ENCODE results near the gene ZC3H7B. TPM values are rescaled to one million over a fixed set of nuclear protein-coding genes. Genes with fewer than 3 reads are reported as not detected.
"Not testable (repeated sequence)": the region's sequence is repeated elsewhere in the genome, so short reads cannot be mapped to it uniquely, and the experiment has no call there.

The ZC3H7B gene
- polyA plus RNA-seq, 4 donors = 14.6 to 53.5 (median 33.4) TPM

DNA sequence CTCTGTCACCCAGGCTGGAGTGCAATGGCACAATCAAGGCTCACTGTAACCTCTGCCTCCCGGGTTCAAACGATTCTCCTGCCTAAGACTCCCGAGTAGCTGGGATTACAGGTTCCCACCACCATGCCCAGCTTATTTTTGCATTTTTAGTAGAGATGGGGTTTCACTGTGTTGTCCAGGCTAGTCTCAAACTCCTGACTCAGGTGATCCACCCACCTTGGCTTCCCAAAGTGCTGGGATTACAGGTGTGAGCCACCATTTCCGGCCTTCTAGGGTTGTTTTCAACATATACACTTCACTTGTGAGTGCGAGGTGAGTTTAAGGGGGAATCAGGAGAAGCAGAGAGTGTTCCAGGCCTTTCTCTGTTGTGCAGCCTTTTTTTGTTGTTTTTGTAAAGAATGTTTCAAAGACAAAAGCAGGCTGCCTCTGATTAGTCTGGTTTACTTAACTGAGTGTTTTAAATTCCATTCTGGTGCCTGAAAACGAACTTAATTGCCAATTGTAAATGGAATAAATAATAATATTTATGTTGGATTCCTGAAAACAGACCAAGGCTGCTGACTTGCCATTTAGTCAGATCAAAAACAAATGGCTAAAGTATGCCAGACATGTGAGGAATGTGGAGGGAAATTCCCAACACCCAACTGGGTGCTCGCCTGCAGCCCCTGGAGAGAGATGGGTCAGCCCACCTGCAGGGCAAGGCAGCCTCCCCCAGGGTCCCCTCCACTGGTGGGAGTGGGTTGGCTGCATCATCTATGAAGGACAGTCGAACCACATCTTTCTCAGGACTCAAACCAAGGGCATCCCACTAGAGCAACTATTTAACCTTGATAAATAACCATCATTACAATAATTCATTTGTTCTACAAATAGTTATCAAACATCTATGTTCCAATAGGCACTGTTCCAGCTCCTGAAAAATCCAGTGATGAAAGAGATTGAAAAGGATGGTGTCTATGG, 10.8 kb upstream of the ZC3H7B start:
- no peak overlapping the region for H3K4me3 ChIP-seq (ENCODE audit: low read depth in 1 of 3, low read length in 3 of 3)
- FAIRE-seq (no peak), DNase-seq (no peak)
- H3K4me1 ChIP-seq (ENCODE audit: control insufficient read depth in 3 of 3, insufficient read depth in 2 of 3, low read depth in 1 of 3, low read length in 2 of 3) = peaks cover 0 to 12% (median 3%) of the 10 kb centered on the region in 3 donors
- H3K36me3 ChIP-seq (ENCODE audit: control insufficient read depth in 3 of 3, insufficient read depth in 2 of 3, low read depth in 1 of 3, low read length in 3 of 3) = no peaks in the 10 kb centered on the region
- WGBS, 3 donors = 71 to 89% (median 85%) methylated on average over 8 of the region's 8 CpGs
- H3K27me3 ChIP-seq (ENCODE audit: control insufficient read depth in 3 of 3, insufficient read depth in 3 of 3, low read length in 3 of 3) = no peaks in the 10 kb centered on the region
- H3K27ac ChIP-seq (ENCODE audit: low read depth in 1 of 3, low read length in 2 of 3) = peak overlapping the region in 1 of 3 donors; percentile 31
- H3K9me3 ChIP-seq (ENCODE audit: control insufficient read depth in 2 of 2, insufficient read depth in 1 of 2, low read depth in 1 of 2, low read length in 1 of 2) = no peaks in the 10 kb centered on the region

GRCh38 chr22:41294816-41295215, 6.5 kb upstream of the ZC3H7B start:
- not testable (repeated sequence) for FAIRE-seq; DNase-seq; H3K9me3 ChIP-seq (ENCODE audit: control insufficient read depth in 2 of 2, insufficient read depth in 1 of 2, low read depth in 1 of 2, low read length in 1 of 2); H3K27ac ChIP-seq (ENCODE audit: low read depth in 1 of 3, low read length in 2 of 3); H3K4me3 ChIP-seq (ENCODE audit: low read depth in 1 of 3, low read length in 3 of 3); H3K36me3 ChIP-seq (ENCODE audit: control insufficient read depth in 3 of 3, insufficient read depth in 2 of 3, low read depth in 1 of 3, low read length in 3 of 3); H3K4me1 ChIP-seq (ENCODE audit: control insufficient read depth in 3 of 3, insufficient read depth in 2 of 3, low read depth in 1 of 3, low read length in 2 of 3); H3K27me3 ChIP-seq (ENCODE audit: control insufficient read depth in 3 of 3, insufficient read depth in 3 of 3, low read length in 3 of 3)
- 79 to 100% methylated on average over 2 to 19 of the region's 28 CpGs; no CpG with 5 or more reads in 1 of the 3 donors for WGBS, 3 donors

- Histone ChIP-seq H3K4me3 (ENCODE audit: low read depth in 1 of 3, low read length in 3 of 3) (no peak overlapping the region), H3K27ac (ENCODE audit: low read depth in 1 of 3, low read length in 2 of 3) (no peak overlapping the region), H3K9me3 (ENCODE audit: control insufficient read depth in 2 of 2, insufficient read depth in 1 of 2, low read depth in 1 of 2, low read length in 1 of 2) (peaks cover 0 to 4% of the 10 kb centered on the region in 2 donors), H3K27me3 (ENCODE audit: control insufficient read depth in 3 of 3, insufficient read depth in 3 of 3, low read length in 3 of 3) (no peaks in the 10 kb centered on the region), H3K4me1 (ENCODE audit: control insufficient read depth in 3 of 3, insufficient read depth in 2 of 3, low read depth in 1 of 3, low read length in 2 of 3) (peaks cover 0 to 6% (median 4%) of the 10 kb centered on the region in 3 donors), H3K36me3 (ENCODE audit: control insufficient read depth in 3 of 3, insufficient read depth in 2 of 3, low read depth in 1 of 3, low read length in 3 of 3) (no peaks in the 10 kb centered on the region)
- FAIRE-seq (no peak), DNase-seq (no peak)
- 87 to 92% (median 89%) methylated on average over 9 of the region's 9 CpGs for WGBS, 3 donors
Observed at GRCh38 chr22:41296826-41297667, 4.3 kb upstream of the ZC3H7B start.

DNA sequence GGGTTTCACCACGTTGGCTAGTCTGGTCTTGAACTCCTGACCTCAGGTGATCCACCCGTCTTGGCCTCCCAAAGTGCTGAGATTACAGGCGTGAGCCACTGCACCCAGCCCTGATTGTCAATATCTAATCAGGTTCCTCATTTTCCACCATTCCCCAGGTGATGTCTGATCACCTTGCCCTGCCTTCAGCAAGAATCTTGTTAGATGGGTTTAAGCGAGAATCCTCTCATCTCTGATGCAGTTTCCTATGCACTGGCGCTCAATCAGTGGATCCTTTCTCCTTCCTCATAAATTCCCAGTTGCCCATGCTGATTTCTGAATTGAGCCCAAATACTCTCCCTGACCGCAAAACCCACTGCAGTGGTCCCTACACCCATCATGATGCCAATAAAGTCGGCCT, 664 bp upstream of the ZC3H7B start:
- Histone ChIP-seq H3K27me3 (ENCODE audit: control insufficient read depth in 3 of 3, insufficient read depth in 3 of 3, low read length in 3 of 3) (no peaks in the 10 kb centered on the region), H3K27ac (ENCODE audit: low read depth in 1 of 3, low read length in 2 of 3) (peak overlapping the region in 2 of 3 donors; percentile 62 to 76), H3K36me3 (ENCODE audit: control insufficient read depth in 3 of 3, insufficient read depth in 2 of 3, low read depth in 1 of 3, low read length in 3 of 3) (peaks cover 0 to 11% (median 0%) of the 10 kb centered on the region in 3 donors), H3K4me1 (ENCODE audit: control insufficient read depth in 3 of 3, insufficient read depth in 2 of 3, low read depth in 1 of 3, low read length in 2 of 3) (peaks cover 6 to 22% (median 11%) of the 10 kb centered on the region in 3 donors), H3K4me3 (ENCODE audit: low read depth in 1 of 3, low read length in 3 of 3) (peak overlapping the region; percentile 82 to 98 (median 91)), H3K9me3 (ENCODE audit: control insufficient read depth in 2 of 2, insufficient read depth in 1 of 2, low read depth in 1 of 2, low read length in 1 of 2) (peaks cover 0 to 4% of the 10 kb centered on the region in 2 donors)
- no peak for FAIRE-seq
- WGBS, 3 donors = 17 to 48% (median 25%) methylated on average over 7 of the region's 7 CpGs
- peak; percentile 40 to 43 for DNase-seq

DNA sequence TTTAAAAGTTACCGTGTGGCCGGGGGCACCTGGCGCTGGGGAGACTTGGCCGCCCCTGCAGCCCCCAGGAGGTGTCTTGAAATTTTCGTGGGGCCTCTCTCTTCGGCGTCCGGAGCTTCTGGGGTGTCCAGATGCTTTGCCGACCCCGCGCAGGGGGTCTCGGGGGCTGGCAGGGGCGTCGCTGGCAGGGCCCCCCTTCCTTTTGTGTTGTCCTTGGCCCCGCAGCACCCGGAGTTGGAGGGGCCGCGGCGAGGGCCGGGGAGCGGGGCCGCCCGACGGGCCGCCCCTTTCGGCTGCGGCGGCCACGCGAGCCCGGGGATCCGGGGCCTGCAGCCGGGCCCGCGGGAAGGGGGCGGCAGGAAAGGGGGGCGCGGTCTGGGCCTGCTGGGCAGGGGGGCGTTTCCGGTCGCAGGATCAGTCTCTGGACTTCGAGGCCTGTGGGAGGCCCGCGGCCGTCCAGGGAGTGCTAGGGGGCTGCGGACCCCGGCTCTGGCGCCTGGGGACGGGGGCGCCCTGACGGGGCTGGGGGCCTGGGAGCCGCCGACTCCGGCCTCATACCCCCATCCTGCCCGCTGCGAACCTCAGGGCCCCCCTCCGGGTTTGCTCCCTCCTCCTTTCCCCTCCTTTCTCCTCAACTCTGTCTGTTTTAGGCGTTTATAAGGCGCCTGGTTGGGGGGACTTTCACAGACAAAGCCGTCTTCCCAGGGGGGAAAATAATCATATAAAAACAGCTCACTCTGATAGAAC, 869 bp downstream of the ZC3H7B start:
- Histone ChIP-seq H3K9me3 (ENCODE audit: control insufficient read depth in 2 of 2, insufficient read depth in 1 of 2, low read depth in 1 of 2, low read length in 1 of 2) (peaks cover 0 to 3% of the 10 kb centered on the region in 2 donors), H3K27ac (ENCODE audit: low read depth in 1 of 3, low read length in 2 of 3) (peak overlapping the region; percentile 75 to 82 (median 76)), H3K36me3 (ENCODE audit: control insufficient read depth in 3 of 3, insufficient read depth in 2 of 3, low read depth in 1 of 3, low read length in 3 of 3) (peaks cover 0 to 19% (median 0%) of the 10 kb centered on the region in 3 donors), H3K4me1 (ENCODE audit: control insufficient read depth in 3 of 3, insufficient read depth in 2 of 3, low read depth in 1 of 3, low read length in 2 of 3) (peaks cover 6 to 26% (median 11%) of the 10 kb centered on the region in 3 donors), H3K27me3 (ENCODE audit: control insufficient read depth in 3 of 3, insufficient read depth in 3 of 3, low read length in 3 of 3) (no peaks in the 10 kb centered on the region), H3K4me3 (ENCODE audit: low read depth in 1 of 3, low read length in 3 of 3) (peak overlapping the region; percentile 82 to 98 (median 91))
- WGBS, 3 donors = 0 to 1% (median 0%) methylated on average over 18 to 60 of the region's 60 CpGs
- no peak for FAIRE-seq
- peak in 1 of 2 donors; percentile 54 for DNase-seq

- Histone ChIP-seq H3K36me3 (ENCODE audit: control insufficient read depth in 3 of 3, insufficient read depth in 2 of 3, low read depth in 1 of 3, low read length in 3 of 3) (peaks cover 0 to 22% (median 4%) of the 10 kb centered on the region in 3 donors), H3K4me3 (ENCODE audit: low read depth in 1 of 3, low read length in 3 of 3) (peak overlapping the region; percentile 82 to 98 (median 91)), H3K27ac (ENCODE audit: low read depth in 1 of 3, low read length in 2 of 3) (peak overlapping the region; percentile 75 to 82 (median 76)), H3K9me3 (ENCODE audit: control insufficient read depth in 2 of 2, insufficient read depth in 1 of 2, low read depth in 1 of 2, low read length in 1 of 2) (no peaks in the 10 kb centered on the region), H3K4me1 (ENCODE audit: control insufficient read depth in 3 of 3, insufficient read depth in 2 of 3, low read depth in 1 of 3, low read length in 2 of 3) (peaks cover 8 to 33% (median 15%) of the 10 kb centered on the region in 3 donors), H3K27me3 (ENCODE audit: control insufficient read depth in 3 of 3, insufficient read depth in 3 of 3, low read length in 3 of 3) (no peaks in the 10 kb centered on the region)
- 5 to 9% (median 8%) methylated on average over 5 of the region's 5 CpGs for WGBS, 3 donors
- FAIRE-seq (no peak), DNase-seq (peak in 1 of 2 donors; percentile 46)
Observed at GRCh38 chr22:41302811-41303210, 1.5 kb downstream of the ZC3H7B start.

DNA sequence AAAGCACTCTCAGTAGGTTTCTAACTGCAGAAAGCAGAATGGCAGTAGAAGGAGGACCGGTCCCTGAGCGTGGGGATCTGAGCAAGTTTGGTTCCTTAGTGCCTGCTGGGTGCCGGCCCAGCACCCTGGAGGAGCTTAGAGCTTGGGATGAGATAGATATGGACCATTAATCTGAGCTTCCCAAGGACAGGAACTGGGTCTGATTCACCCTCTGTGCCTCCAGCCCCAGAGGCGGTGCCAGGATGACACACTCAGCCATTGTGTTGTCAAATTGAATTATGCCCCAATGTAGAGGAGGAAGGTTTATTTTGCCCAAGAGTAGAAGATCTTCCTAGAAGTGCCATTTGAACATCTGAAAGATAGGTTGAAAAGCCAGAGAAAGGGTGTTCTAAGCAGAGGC, 4.3 kb downstream of the ZC3H7B start:
- H3K36me3 ChIP-seq (ENCODE audit: control insufficient read depth in 3 of 3, insufficient read depth in 2 of 3, low read depth in 1 of 3, low read length in 3 of 3) = peaks cover 0 to 33% (median 5%) of the 10 kb centered on the region in 3 donors
- no peak for DNase-seq
- H3K4me1 ChIP-seq (ENCODE audit: control insufficient read depth in 3 of 3, insufficient read depth in 2 of 3, low read depth in 1 of 3, low read length in 2 of 3) = peaks cover 10 to 41% (median 17%) of the 10 kb centered on the region in 3 donors
- H3K9me3 ChIP-seq (ENCODE audit: control insufficient read depth in 2 of 2, insufficient read depth in 1 of 2, low read depth in 1 of 2, low read length in 1 of 2) = no peaks in the 10 kb centered on the region
- WGBS, 3 donors = 90 to 100% (median 91%) methylated on average over 4 of the region's 4 CpGs
- FAIRE-seq = no peak
- peak overlapping the region in 1 of 3 donors; percentile 32 for H3K27ac ChIP-seq (ENCODE audit: low read depth in 1 of 3, low read length in 2 of 3)
- H3K4me3 ChIP-seq (ENCODE audit: low read depth in 1 of 3, low read length in 3 of 3) = no peak overlapping the region
- no peaks in the 10 kb centered on the region for H3K27me3 ChIP-seq (ENCODE audit: control insufficient read depth in 3 of 3, insufficient read depth in 3 of 3, low read length in 3 of 3)
